CD4-positive, alpha-beta T cell treated with Interleukin-17A for 1 hour (primary cell): ENCODE results near the gene TPMT.
"Not testable (repeated sequence)": the region's sequence is repeated elsewhere in the genome, so short reads cannot be mapped to it uniquely, and the experiment has no call there.

ENCODE experiments used
- DNase-seq: peaks from one replicate; pipeline ENCODE4 v3.0.0-alpha.2; 2020

Gene TPMT

GRCh38 chr6:18154507-18155149, at the start of gene TPMT:
TPMT (minus strand) TSS chr6:18155077; CDS start chr6:18149127, 5,950 bp downstream.
- DNase-seq: no peak

GRCh38 chr6:18203786-18204185, 48.9 kb upstream of the TPMT start:
- no peak for DNase-seq

GRCh38 chr6:18192026-18192425, 37.1 kb upstream of the TPMT start:
- no peak for DNase-seq

DNA sequence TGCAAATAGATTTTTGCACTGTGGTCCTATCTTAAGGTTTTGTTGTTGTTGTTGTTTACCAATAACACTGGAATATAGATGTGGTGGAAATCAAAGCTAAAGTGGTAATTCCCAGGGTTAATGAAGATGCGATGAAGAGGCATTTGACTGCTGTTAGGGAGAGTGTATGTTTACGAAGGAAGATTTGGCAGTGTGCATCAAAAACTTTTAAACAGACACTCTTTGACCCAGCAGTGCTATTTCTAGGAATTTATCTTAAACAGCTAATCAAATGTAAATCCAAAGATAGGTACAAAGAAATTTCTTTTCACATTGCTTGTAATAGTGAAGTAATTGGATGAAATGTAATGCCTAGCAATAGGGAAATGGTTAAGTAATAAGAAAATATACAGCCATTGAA, 34.3 kb upstream of the TPMT start:
- no peak for DNase-seq

DNA sequence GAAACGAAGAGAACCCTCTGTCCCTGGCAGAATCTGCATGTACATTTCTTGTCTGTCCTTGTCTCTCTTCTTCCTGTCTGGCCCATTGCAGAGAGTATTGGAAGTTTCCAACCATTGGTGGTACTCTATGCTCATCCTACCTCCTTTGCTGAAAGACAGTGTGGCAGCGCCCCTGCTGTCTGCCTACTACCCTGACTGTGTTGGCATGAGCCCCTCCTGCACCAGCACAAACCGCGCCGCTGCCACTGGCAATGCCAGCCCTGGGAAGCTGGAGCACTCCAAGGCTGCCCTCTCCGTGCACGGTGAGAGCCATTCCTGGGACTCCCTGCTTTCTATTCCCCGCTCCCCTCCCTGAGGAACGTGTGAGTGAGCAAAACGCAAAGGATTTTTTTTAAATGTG, 32.8 kb upstream of the TPMT start:
- DNase-seq: no peak

DNA sequence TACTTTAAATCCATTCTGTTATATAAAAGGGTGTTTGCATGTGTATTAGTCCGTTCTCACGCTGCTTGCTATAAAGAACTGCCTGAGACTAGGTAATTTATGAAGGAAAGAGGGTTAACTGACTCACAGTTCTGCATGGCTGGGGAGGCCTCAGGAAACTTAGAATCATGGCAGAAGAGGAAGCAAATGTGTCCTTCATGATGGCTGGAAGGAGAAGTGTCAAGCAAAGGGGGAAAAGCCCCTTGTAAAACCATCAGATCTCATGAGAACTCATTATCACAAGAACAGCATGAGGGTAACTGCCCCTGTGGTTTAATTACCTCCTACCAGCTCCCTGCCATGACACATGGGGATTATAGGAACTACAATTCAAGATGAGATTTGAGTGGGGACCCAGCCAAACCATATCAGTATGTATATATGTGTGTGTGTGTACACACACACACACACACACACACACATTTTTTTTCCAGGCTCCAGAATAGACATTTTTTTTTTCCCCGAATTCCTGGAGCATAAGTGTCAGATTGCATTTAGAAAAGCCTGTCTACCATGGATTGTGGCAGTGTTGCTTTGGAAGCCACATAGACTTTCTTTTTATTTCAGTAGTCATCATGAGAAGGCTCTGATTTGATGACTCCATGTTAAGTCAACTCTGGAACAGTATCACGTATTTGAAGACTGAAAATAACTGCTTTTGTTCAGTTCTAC, 31.8 kb upstream of the TPMT start:
- peak; percentile 3 for DNase-seq

GRCh38 chr6:18186033-18186432, 31.2 kb upstream of the TPMT start:
- DNase-seq: no peak

DNA sequence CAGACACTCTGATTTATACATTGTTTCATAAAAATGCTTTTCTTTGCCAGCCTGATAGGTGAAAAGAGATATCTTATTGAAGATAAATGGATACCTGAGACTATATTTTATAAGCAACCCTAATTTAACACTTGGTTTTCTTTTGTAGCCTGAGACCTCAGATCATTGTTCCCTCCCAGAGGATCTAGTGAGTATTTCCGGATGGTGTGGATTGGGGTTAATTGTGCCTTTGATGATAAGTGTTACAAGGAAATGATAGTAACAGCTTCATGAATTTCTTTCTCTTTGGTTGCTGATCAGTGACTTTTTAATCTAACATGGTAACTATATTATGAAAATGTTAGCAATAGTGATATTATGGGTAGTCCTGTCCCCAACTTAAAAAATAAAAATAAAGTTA, 30.7 kb upstream of the TPMT start:
- no peak for DNase-seq

DNA sequence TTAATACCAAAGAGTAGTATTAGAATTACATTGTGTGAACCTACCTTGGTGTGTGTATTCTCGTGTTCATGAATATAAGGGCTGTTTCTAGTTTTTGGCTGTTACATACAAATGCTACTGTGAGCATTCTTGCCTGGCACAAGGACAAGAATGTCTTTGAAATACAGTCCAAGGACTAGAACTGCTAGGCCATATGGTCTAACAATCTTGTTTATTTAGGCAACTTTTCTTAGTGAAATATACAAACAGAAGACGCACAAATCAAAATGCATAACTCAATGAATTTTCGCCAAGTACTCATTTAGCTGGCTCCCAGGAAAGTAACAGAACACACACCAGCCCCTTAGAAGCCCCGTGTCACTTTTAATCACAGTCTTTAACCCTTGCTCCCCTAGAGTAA, 28.9 kb upstream of the TPMT start:
- no peak for DNase-seq

DNA sequence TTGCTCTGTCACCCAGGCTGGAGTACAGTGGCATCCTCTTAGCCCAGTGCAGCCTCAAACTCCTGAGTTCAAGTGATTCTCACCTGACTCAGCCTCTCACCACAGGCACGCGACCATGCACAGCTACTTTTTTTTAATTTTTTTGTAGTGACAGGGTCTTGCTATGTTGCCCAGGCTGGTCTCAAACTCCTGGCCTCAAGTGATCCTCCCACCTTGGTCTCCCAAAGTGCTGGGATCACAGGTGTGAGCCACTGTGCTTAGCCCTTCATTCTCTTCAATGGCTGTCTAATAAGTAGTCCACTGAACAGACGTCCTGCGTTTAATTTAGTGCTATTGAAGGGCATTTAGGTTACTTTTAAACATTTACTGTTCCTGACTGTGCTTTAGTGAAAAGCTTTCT, 27.7 kb upstream of the TPMT start:
- DNase-seq: no peak

DNA sequence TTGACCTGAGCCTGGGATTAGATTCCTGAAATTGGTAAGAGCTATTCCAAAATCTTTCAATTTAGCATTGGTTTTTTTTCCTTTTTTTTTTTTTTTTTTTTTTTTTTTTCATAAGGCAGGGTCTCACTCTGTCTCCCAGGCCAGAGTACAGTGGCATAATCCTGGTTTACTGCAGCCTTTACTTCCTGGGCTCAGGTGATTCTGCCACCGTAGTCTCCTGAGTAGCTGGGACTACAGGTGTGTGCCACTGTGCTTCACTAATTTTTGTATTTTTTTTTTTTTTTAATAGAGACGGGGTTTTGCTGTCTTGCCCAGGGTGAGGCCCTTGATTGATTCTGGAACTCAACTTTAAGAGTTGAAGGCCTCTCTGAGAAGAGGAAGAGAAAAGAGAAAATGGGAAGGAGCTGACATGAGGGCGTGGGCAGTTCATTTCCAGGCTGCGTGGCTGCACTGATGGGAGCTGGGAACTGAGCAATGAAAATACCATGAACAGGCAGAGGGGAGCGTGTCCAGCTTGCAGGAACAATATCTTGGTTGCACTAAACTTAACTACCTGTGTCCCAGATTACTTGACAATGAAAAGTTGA, 25.0 kb upstream of the TPMT start:
- DNase-seq: no peak

DNA sequence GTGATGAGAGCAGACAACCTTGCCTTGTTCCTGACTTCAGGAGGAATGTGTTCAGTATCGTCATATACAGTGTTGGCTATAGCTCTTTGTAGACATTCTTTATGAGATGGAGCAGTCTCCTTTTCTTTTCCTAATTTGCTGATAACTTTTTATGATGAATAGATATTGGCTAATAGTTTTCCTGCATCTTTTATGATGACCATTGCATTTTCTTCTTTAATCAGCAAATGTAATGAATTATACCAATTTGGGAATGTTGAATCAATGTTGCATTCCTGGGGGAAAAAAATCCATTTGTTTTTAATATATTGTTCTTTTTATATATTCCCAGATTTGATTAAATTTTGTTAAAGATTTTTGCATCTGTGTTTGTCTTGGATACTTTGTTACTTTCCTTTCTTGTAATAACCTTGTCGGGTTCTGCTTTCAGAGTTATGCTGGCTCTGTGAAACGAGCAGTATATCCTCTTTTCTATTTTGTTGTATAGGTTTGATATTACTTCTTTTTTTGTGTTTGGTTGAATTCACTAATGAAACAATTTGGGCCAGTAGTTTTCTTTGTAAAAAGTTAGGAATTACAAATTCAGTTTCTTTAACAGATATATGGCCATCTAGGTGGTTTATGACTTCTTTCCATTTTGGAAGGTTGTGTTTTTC, 24.2 kb upstream of the TPMT start:
- DNase-seq: no peak

GRCh38 chr6:18177286-18177965, 22.5 kb upstream of the TPMT start:
- DNase-seq: no peak

DNA sequence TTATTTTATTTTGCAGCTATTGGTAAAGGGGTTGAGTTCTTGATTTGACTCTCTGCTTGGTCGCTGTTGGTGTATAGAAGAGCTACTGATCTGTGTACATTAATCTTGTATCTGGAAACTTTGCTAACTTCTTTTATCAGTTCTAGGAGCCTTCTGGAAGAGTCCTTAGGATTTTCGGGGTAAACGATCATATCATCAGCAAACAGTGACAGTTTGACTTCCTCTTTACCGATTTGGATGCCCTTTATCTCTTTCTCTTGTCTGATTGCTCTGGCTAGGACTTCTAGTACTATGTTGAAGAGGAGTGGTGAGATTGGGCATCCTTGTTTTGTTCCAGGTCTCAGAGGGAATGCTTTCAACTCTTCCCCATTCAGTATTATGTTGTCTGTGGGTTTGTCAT, 21.3 kb upstream of the TPMT start:
- DNase-seq: not testable (repeated sequence)

GRCh38 chr6:18171871-18172270, 17.0 kb upstream of the TPMT start:
- no peak for DNase-seq

DNA sequence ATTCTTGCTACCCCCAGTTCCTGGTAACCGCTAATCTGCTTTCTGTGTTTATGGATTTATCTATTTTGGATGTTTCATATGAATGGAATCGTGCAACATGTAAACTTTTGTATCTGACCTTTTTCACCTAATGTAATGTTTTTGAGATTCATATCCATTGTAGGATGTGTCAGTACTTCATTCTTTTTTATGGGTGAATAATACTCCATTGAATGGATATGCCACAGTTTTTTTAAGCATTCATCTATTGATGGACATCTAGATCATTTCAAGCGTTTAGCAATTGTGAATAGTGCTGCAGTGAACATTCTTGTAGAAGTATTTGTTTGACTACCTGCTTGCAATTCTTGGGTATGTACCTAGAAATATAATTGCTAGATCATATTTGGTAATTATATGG, 13.4 kb upstream of the TPMT start:
- no peak for DNase-seq

GRCh38 chr6:18166312-18167036, 11.6 kb upstream of the TPMT start:
- no peak for DNase-seq

DNA sequence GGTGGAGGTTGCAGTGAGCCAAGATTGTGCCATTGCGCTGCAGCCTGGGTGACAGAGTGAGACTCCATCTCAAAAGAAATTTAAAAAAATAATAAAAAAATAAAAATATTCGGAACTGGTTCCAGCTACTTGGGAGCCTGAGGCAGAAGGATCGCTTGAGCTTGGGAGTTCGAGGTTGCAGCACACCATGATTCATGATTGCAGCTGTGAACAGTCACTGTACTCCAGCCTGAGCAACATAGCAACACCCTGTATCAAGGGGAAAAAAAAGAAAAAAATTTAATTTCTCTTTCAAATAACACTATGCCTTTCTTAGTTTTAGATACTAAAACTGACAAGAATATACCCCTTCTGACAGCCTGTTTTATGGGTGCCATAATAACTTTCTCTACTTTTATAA, 10.9 kb upstream of the TPMT start:
- no peak for DNase-seq

GRCh38 chr6:18162401-18162800, 7.5 kb upstream of the TPMT start:
- DNase-seq: no peak

DNA sequence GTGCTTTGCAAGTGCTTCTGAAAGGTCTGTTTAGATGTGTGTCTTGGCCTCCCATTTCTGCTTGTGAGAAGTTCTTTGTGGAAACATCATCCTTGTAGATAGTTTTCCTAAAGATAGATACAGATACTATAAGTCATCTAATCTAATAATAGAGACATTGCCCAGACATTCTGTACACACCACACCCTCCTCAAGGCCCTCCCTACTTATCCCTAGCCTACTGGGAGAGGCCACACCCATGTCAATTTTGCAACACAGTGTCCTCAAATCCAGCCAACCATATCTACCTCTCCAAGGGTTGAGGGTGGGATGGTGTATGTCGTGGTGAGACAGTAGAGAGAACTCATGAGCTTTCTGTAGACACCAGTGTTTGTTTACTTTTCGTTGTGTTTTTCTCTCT, 6.6 kb upstream of the TPMT start:
- no peak for DNase-seq

DNA sequence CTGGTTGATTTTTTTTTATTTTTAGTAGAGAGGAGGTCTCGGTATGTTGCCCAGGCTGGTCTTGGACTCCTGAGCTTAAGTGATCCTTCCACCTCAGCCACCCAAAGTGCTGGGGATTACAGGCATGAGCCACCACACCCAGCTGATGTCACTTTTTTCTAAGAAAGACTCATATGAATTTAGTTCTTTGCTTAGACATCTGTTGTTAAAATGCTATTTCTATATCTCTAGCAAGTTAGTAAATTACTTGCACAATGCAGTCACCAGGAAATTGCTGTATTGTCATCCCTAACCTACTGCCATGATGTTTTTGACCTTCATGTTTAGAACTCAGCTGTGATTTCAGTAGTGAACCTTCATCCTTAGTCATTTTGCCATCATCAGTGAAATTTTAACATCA, 6.0 kb upstream of the TPMT start:
- DNase-seq: no peak

DNA sequence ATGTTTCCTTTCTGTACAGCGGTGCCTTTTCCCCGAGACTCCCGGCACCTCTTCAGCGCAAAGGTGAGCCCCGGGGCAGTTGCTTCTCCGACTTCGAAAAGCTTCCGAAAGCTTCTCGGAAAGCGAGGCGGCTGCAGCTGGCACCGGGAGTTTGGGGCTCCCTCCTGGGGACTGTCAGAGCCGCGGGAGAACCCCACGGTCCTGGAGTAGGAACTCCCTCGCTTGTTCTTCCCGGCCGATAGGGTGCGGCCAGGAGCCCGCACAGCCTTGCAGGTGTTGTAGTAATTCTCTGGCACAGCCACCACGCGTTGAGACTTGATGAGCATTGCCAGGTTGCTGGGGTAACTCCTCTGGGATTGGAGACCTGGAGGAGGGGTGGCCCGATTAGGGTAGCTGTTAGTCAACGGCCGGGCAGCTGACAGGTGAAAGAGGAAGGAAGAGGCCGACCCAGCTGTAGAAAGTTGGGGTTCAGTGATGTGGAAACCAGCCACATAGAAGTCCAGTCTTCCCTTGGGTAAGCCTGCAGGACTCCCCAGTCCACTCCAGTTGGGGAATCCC, 1.1 kb upstream of the TPMT start:
- DNase-seq: peak; percentile 56
